ENCODE data around the gene ATP2C1.
"Not testable (repeated sequence)": the region's sequence is repeated elsewhere in the genome, so short reads cannot be mapped to it uniquely, and the experiment has no call there.

Gene ATP2C1

GRCh38 chr3:130857336-130858026 is 36.4 kb upstream of the ATP2C1 start:
- no peak overlapping the region for H3K27ac ChIP-seq
- no peak overlapping the region for H3K9ac ChIP-seq
- no peaks in the 10 kb centered on the region for H3K9me3 ChIP-seq
- TF ChIP-seq Cebpa-rat (IDR thresholded peaks at IDR 0.05) = no peak
- H3K27me3 ChIP-seq = no peaks in the 10 kb centered on the region
- H3K36me3 ChIP-seq = no peaks in the 10 kb centered on the region
- H4K20me1 ChIP-seq = no peaks in the 10 kb centered on the region
- H3K4me3 ChIP-seq = no peak overlapping the region
- H3K4me1 ChIP-seq = peaks cover 2% of the 10 kb centered on the region
- no peak overlapping the region for H3K4me2 ChIP-seq

- not testable (repeated sequence) for H3K27ac ChIP-seq, H3K36me3 ChIP-seq, H3K4me3 ChIP-seq, H3K4me2 ChIP-seq, H4K20me1 ChIP-seq, H3K27me3 ChIP-seq, H3K4me1 ChIP-seq, H3K9ac ChIP-seq
- peaks cover 21% of the 10 kb centered on the region for H3K9me3 ChIP-seq
These were observed 31.8 kb upstream of the ATP2C1 start for GRCh38 chr3:130862130-130862529.

DNA sequence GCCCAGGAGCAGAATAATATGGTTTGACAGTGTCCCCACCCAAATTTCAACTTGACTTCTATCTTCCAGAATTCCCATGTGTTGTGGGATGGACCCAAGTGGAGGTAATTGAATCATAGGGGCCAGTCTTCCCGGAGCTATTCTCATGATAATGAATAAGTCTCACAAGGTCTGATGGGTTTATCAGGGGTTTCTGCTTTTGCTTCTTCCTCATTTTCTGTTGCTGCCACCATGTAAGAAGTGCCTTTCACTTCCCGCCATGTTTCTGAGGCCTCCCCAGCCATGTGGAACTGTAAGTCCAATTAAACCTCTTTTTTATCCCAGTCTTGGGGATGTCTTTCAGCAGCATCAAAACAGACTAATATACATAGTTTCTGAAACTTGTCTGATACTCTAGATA is 28.4 kb upstream of the ATP2C1 start:
- Histone ChIP-seq H3K27me3 (no peaks in the 10 kb centered on the region), H4K20me1 (no peaks in the 10 kb centered on the region), H3K27ac (no peak overlapping the region), H3K4me1 (no peaks in the 10 kb centered on the region), H3K4me3 (no peak overlapping the region), H3K9ac (no peak overlapping the region), H3K4me2 (no peak overlapping the region), H3K36me3 (no peaks in the 10 kb centered on the region), H3K9me3 (peaks cover 35% of the 10 kb centered on the region)
- TF ChIP-seq Cebpa-rat (IDR thresholded peaks at IDR 0.05) = no peak

DNA sequence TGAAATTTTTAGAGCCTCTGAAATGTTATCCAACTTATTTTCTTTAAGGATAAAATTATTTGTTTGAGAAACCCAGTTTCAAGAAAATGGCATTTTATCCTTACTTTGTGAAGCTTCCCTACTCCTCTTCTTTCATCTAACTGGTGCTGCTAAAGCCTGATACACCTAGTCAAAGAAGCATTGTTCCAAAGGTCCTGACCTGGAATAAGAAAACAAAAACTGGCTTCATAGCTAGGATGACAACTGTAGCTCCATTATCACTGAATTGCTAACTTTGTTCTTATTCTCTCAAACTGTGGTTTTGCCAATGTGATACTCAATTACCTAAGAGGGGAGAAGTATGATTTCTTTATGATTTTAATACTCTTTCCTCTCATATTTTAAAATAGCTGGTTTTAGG is 27.6 kb upstream of the ATP2C1 start:
- no peak overlapping the region for H3K4me2 ChIP-seq
- no peaks in the 10 kb centered on the region for H3K27me3 ChIP-seq
- no peaks in the 10 kb centered on the region for H3K4me1 ChIP-seq
- H3K9me3 ChIP-seq = peaks cover 35% of the 10 kb centered on the region
- H3K9ac ChIP-seq = no peak overlapping the region
- no peaks in the 10 kb centered on the region for H4K20me1 ChIP-seq
- TF ChIP-seq Cebpa-rat (IDR thresholded peaks at IDR 0.05) = no peak
- H3K36me3 ChIP-seq = no peaks in the 10 kb centered on the region
- no peak overlapping the region for H3K4me3 ChIP-seq
- no peak overlapping the region for H3K27ac ChIP-seq

DNA sequence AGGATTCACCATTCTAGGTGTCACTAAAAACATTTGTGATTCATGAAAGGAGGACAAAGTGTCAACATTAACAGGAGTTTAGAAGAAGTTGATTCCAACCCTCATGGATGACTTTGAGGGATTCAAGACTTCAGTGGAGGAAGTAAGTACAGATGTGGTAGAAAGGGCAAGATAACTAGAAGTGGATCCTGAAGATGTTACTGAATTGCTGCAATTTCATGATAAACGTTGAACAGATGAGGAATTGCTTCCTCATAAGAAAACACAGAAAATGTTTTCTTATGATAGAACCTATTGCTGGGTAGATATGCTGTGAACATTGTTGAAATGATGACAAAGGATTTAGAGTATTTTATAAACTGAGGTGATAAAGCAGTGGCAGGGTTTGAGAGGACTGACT is 23.5 kb upstream of the ATP2C1 start:
- no peaks in the 10 kb centered on the region for H3K4me1 ChIP-seq
- H3K27me3 ChIP-seq = no peaks in the 10 kb centered on the region
- no peak overlapping the region for H3K4me3 ChIP-seq
- H3K9me3 ChIP-seq = peaks cover 22% of the 10 kb centered on the region
- H3K27ac ChIP-seq = no peak overlapping the region
- TF ChIP-seq Cebpa-rat (IDR thresholded peaks at IDR 0.05) = no peak
- H4K20me1 ChIP-seq = no peaks in the 10 kb centered on the region
- no peak overlapping the region for H3K9ac ChIP-seq
- H3K36me3 ChIP-seq = no peaks in the 10 kb centered on the region
- no peak overlapping the region for H3K4me2 ChIP-seq

- Histone ChIP-seq H3K36me3 (no peaks in the 10 kb centered on the region), H3K4me3 (no peak overlapping the region), H3K9me3 (peaks cover 28% of the 10 kb centered on the region), H3K4me1 (no peaks in the 10 kb centered on the region), H3K27me3 (no peaks in the 10 kb centered on the region), H3K4me2 (no peak overlapping the region), H3K9ac (no peak overlapping the region), H3K27ac (no peak overlapping the region), H4K20me1 (no peaks in the 10 kb centered on the region)
- TF ChIP-seq Cebpa-rat (IDR thresholded peaks at IDR 0.05) = no peak
These were observed 17.3 kb upstream of the ATP2C1 start for GRCh38 chr3:130876594-130876993.

DNA sequence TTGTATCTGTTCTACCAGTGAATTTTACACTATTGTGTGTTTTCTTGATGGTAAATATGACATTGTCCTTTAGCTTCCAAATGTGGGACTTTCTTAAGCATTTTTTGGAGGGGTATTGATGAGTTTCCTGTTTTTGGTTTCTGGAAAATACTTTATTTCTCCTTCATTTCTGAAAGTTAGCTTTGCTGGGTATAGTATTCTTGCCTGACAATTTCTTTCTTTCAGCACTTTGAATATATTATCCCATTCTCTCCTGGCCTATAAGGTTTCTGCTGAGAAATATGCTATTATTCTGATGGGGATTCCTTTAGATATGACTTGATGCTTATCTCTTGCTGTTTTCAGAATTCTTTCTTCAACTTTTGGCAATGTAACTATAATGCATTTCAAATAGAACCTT is 15.4 kb upstream of the ATP2C1 start:
- Histone ChIP-seq H3K27me3 (no peaks in the 10 kb centered on the region), H3K4me2 (no peak overlapping the region), H3K4me1 (no peaks in the 10 kb centered on the region), H3K27ac (no peak overlapping the region), H3K9ac (no peak overlapping the region), H3K9me3 (peaks cover 28% of the 10 kb centered on the region), H3K36me3 (no peaks in the 10 kb centered on the region), H4K20me1 (no peaks in the 10 kb centered on the region), H3K4me3 (no peak overlapping the region)
- TF ChIP-seq Cebpa-rat (IDR thresholded peaks at IDR 0.05) = no peak

DNA sequence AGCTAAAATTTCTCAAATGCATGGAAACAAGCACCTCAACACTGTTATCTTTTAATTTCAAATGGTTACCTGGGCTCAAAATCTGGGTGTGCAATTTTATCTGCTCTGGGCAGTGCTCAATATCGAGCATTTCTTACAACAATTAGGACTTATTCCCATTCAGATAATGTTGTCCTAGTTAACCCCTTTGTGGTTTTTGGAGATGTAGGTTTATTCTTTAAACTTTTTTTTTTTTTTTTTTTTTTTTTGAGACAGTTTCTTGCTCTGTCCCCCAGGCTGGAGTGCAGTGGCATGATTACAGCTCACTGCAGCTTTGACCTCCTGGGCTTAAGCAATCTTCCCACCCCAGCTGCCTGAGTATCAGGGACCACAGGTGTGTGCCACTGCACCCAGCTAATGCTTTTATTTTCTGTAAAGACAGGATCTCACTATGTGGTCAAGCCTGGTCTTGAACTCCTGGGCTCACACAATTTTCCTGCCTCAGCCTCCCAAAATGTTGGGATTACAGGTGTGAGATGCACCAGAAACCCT is 4.4 kb upstream of the ATP2C1 start:
- TF ChIP-seq Cebpa-rat (IDR thresholded peaks at IDR 0.05) = no peak

GRCh38 chr3:130892759-130893375 is 1.0 kb upstream of the ATP2C1 start:
- no peaks in the 10 kb centered on the region for H3K36me3 ChIP-seq
- no peaks in the 10 kb centered on the region for H3K27me3 ChIP-seq
- H3K4me2 ChIP-seq = peak overlapping the region; percentile 86
- TF ChIP-seq Cebpa-rat (IDR thresholded peaks at IDR 0.05) = no peak
- H3K9me3 ChIP-seq = no peaks in the 10 kb centered on the region
- peak overlapping the region; percentile 97 for H3K9ac ChIP-seq
- H3K4me1 ChIP-seq = peaks cover 31% of the 10 kb centered on the region
- H3K27ac ChIP-seq = peak overlapping the region; percentile 98
- peak overlapping the region; percentile 91 for H3K4me3 ChIP-seq
- peaks cover 20% of the 10 kb centered on the region for H4K20me1 ChIP-seq

More for the DNA sequence above, 4.4 kb upstream of the ATP2C1 start:
- Histone ChIP-seq H3K36me3 (no peaks in the 10 kb centered on the region), H3K4me3 (no peak overlapping the region), H3K4me1 (peaks cover 6% of the 10 kb centered on the region), H3K27me3 (no peaks in the 10 kb centered on the region), H3K9ac (no peak overlapping the region), H3K27ac (no peak overlapping the region), H4K20me1 (no peaks in the 10 kb centered on the region), H3K9me3 (peaks cover 15% of the 10 kb centered on the region), H3K4me2 (no peak overlapping the region)

GRCh38 chr3:130894130-130894985 is 474 bp downstream of the ATP2C1 start:
- H3K27ac ChIP-seq = peak overlapping the region; percentile 98
- peak overlapping the region; percentile 83 for H3K4me2 ChIP-seq
- H3K4me1 ChIP-seq = peaks cover 31% of the 10 kb centered on the region
- TF ChIP-seq Cebpa-rat (IDR thresholded peaks at IDR 0.05) = no peak
- peak overlapping the region; percentile 91 for H3K4me3 ChIP-seq
- H3K27me3 ChIP-seq = no peaks in the 10 kb centered on the region
- peak overlapping the region; percentile 97 for H3K9ac ChIP-seq
- H3K36me3 ChIP-seq = no peaks in the 10 kb centered on the region
- H4K20me1 ChIP-seq = peaks cover 35% of the 10 kb centered on the region
- H3K9me3 ChIP-seq = no peaks in the 10 kb centered on the region
